Stimulated activated CD8-positive, alpha-beta memory T cell treated with anti-CD3 and anti-CD28 coated beads, Interleukin-4, amount 100 ng/mL, for 4 hours (primary cell): ENCODE results near the gene GAB2.
"Not testable (repeated sequence)": the region's sequence is repeated elsewhere in the genome, so short reads cannot be mapped to it uniquely, and the experiment has no call there.

Experiments
- DNase-seq, 2 donors: peaks; one replicate each; pipeline ENCODE4 v3.0.0-alpha.2; 2020; ENCODE audit warnings: low read depth in 2 of 2, low spot score in 1 of 2

Gene GAB2

DNA sequence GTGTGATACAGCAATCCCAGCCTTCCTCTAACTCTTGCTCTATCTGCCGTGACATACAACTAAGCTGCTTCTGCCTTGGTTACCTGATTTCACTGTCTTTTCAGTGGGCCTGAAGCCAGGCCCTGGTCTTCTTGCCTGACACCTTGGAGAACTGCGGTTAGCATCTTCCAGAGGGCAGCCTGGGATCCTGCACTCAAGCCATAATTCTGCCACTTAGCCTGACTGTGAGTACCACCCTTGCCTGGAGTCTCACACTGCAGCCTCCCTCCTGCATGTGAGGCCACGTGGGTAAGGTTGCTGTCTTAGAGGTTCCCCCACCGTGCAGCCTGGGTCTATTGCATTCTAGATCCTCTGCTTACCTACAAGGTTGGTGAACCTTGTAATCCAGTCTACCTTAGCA lies 193.1 kb downstream of the GAB2 start:
- no peak for DNase-seq

DNA sequence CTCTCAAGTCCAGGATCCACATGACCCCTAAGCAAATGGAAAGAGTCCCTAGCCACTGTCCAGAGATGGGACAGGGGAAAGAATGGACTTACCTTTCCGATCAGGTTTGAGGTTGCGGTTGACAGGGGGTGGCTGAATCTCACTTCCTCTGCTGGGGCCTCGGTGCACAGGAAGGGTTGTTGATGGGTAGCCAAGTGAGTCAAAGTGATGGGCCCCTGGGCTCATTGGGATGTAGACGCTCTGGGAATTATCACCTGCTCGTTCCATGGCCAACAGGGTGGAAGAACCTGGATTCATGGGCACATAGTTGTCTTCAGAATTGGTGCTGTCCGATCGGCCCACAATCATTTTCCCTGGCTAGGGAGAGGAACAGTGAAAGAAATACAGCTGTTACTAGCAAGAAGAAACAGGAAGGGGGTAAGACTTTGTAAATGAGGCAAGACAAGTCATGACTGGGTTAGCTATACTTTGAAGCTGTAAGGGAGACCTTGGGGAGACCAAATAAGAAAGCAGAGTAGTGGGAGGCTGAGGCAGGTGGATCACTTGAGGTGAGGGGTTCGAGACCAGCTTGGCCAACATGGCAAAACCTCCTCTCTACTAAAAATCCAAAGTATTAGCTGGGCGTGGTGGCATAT lies 194.2 kb downstream of the GAB2 start:
- no peak for DNase-seq

DNA sequence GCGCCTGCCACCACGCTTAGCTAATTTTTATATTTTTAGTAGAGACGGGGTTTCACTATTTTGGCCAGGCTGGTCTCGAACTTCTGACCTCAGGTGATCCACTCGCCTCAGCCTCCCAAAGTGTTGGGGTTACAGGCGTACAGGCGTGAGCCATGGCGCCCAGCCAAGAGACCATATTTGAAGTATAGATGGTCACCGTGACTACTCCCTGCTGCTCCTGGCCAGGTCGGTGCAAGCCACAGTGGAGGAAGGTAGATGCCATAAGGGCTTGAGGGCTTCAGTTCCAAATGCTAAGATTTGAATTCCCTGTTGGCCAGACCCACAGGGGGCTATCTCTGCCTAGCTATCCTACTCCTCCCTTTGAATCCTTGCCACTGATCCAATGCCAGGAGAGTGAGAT lies 194.9 kb downstream of the GAB2 start:
- DNase-seq = not testable (repeated sequence)

DNA sequence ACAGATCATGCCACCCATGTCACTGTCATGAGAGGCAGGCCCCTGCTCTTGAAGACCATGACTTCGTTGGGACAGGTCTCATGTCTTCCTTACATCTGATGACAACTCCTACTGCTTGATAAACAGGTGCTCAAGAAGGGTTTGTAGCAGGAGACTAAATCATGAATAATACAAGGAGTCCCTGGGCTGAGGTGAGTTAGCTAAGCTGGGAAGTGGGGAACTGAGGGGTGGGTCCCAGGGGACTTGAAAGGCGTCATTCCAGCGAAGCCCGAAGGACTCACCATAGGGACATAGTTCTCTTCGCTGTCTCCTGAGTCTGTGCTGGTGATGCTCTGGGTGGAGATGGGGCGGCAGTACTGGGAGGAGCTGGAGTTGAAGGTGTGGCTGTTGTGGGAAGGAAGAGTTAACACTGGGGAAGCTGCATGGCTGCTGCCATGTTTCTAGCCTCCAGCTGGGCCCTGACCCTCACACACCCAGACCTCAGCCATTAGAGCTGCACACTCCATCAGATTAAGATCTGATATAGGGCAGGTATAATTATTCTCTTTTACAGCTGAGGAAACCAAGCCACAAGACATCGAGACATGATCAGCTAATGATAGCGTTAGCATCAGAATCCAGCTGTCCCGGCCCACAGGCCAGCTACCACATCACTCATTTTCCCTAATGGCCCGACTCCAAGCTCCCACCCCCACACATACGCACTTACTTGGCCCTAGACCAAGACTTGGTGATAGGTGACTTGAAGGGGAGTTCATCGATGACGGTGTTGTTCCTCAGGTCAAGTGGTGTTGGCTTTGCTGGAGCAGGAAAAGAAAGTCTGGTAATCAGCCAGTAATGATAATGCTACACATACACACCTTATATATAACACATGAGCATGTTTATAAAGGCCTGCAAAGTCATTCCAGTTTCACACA lies 196.0 kb downstream of the GAB2 start:
- no peak for DNase-seq

DNA sequence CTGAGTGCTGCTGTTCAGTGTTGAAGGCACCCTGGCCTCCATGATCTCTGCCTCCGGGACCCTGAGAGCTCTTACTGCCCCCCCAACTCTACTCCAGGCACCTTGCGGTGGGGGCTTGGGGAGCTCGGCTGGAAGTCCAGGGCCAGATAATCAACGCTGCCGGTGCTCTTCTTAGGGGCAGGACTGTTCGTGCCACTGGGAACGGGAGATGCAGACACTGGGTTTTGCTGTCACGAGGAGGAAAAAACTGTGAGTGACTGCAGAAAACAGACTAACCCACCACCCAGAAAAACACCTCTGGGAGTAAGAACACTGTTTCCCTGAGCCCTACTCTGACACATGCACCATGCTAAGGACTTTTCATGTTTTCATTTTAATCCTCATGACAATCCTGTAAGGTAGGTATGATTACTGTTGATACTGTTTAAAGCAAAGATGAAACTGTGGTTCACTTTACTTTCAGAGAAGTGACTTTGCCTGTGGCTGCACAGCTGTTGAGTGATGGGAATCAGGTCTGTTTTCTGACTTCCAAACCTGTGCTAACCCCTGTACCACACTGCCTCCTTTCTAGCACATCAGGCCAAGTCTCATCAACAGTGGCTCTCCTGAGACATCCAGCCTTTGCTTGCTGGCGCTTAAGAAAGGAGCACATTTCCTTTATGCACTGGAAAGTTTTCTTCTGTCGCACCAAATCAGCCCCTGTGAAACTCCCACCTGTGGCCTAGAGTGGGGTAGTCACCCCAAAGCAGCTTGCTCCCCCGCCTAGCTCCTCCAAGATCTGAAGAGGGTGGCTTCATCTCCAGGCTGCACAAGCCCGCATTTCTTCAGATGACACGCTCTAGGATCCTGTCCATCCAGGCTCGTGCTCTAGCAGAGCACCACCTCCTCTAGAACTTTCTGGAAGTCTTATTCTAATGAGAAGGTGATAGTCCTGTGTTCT lies 197.1 kb downstream of the GAB2 start:
- DNase-seq = no peak

DNA sequence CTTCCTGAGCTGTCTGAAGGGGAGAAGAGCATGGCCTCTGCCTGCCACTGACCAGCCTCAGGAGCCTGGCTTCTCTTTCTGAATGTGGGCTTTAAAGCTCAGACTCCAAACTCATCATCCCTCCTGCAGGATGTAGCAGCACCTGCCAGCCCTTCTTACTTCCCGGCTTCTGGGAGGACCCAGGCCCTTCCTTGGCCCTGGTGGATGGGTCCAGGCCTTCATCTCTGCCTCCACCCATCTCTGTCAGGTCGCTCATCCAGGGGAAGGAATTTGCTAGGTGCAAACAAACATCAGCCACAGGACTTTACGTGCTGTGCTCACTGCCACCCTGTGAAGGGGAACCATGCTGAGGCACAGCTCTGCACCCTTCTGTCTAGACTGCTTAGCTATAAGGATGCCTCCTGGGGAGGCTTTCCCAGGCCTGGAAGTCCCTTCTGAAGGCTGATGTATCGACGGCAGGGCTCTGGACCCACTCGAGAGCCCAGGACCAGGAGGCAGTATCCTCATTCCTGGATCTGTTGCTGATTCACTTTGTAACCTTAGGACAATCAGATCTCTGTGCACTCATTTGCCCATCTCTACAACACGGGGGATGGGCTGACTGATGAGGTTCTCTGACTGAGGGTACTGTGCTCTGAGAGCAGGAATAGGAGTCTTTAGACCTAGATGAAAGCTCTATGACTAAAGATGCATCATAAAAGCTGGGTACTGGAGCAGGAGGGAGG lies 198.0 kb downstream of the GAB2 start:
- no peak for DNase-seq

DNA sequence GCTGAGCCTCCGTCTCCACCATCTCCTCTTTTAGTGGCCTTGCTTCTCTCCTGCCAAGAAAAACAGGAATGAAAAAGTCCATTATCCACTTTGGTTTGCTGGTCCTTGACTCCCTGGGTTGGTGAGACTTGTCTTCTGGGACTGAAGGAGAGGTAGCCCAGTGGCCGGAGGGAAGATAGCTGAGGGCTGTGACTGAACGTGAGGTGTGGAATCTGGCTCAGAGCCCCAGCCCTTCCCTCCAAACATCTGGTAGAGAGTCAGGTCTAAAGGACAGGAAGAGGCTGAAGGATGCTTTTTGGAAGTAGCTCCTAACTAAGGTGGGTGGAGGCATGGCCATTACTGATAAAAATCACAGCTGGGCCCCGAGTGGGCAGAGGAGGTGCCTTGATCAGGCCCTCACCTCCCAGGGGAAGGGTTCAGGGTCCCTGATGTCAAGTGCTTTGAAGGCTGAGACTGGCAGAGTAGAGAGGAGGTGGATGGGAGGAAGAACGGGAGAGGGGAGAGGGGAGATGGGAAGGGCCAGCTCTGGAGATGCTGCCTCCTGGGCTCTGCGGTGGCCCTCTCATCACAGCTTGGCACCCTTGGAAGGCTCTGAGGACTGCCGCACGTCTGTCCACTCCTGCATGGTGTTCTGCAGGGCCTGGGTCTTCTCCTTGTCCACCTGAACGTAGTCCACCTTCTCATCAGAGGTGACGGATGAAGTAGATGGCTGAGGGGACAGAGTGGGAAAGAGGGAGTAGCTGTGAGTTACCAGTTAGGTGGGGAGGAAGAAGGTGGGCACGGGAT lies 198.7 kb downstream of the GAB2 start:
- no peak for DNase-seq

DNA sequence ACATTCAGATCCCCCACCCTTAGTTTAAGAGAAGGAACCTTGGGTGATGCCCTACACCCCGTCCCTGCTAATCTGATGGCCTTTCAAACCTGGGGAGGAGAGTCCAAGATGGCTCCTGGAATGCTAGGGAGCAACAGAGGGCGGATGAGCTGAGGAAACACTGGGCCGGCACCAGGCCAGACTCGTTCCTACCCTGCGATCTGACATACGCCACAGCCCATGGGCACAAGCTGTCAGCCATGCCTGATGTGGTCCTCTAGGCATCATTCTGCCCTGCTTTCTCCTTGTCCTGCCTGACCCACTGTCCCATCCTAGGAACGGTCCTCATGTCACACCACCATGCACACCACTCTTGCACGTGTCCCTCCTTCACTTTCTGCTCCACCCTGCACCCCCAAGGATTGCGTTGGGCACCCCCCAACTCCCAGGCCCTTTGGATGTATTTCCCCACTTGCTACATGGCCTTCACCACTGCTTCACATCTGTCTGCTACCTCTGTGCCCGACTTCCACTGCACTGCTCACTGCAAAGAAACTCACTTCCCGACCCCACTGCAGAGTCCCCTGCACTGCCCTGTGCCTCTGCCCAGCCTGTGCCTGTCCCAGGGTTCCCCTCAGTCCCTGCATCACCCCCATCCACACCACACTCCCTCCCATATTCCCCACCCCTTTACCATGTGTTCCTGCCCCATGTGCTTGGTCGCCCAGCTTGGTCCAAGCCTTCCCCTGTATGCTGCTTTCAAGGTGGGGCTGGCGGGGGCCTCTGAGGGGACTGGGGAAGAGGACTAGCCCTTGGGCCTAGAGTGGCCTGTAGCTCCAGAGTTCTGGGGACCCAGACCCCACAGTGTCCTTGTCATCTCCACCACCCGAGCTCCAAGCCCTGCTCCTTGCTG lies 199.7 kb downstream of the GAB2 start:
- no peak for DNase-seq

DNA sequence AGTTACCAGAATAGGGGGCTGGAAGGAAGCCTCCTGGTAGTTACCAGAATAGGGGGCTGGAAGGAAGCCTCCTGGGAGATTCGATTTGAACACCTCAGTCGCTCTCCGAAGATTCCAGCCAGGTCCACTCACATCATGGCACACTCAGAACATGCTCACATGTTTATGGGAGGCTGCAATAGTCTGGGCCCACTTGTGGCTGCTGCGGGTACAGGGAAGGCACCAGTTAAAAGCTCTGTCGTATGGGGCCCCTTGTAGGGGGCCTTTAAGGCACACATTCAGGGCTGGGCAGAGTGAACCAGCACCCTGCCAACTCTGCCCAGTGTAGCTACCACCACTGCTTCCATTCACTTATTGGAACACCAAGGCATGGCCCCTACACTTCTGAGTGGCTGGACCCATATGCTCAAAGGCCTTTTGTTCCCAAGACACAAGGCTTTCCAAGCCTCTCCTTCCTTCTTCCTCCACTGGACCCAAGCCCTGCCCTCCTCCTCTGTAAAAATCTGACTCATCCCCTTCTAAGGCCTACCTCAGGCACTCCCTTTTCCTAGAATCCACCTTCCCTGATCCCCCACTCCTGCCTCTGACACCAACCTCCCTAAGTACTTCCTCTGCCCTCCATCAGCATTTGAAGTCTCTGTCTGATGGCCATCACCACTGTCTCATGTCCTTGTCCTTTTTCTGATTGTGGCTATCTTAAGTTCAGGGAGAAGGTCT lies 200.9 kb downstream of the GAB2 start:
- no peak for DNase-seq

DNA sequence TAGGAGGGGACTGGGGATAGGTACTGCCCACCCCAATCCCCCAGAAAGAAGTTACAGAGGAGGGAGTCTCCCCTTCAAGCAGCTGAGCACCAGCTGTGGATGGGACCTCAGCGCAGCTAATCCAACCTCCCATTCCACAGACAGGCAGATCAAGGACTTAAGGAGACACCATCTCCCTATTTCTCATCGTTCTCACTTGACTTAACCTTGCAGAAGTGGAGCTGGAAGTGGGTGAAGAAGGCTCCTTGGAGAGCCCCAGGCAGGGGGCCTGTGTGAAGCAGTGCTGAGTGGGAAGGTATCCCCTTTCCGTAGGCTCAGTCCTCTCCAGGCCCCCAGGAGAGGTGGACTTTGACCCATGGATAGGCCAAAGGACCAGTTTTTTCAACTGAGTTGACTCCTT lies 201.6 kb downstream of the GAB2 start:
- DNase-seq = no peak

DNA sequence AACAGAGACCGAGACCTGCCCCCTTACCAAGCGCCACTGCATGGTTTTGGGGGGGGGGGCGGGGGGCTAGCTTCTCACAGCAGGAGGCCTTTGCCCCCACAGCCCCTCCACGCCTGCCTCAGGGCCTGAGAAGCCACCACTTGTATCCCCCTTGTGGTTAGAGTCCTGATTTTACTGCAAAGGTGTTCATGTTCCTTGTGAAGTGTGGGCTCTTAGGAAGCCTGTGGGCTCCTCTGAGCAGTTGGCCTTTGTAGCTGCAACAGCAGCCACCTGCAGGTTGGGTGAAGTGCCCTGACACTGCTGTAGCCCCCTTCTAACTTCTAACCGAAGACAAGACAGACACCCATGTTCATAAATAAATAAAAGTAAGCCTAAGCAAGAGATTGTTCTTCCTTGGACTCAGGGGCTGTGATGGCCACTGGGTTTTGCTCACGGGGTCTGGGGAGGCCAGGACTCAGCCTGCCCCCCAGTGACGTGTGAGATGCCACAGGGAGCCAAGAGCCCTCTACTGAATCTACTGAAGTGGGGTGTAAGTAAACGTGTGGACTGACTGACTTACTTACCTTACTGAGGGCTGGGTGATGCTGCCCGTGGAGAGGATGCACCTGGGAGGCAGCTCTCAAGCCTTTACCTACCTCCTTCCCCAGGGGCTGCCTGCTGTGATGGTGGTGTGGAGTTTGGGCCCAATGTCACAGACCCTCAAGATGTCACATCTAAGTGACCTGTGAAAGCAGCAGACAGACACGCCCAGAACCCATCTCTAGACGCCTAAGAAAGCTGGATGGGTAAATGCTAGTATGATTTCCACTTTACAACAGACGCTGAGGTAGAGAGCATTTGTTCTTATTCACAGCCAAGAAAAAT lies 203.1 kb downstream of the GAB2 start:
- DNase-seq = no peak

DNA sequence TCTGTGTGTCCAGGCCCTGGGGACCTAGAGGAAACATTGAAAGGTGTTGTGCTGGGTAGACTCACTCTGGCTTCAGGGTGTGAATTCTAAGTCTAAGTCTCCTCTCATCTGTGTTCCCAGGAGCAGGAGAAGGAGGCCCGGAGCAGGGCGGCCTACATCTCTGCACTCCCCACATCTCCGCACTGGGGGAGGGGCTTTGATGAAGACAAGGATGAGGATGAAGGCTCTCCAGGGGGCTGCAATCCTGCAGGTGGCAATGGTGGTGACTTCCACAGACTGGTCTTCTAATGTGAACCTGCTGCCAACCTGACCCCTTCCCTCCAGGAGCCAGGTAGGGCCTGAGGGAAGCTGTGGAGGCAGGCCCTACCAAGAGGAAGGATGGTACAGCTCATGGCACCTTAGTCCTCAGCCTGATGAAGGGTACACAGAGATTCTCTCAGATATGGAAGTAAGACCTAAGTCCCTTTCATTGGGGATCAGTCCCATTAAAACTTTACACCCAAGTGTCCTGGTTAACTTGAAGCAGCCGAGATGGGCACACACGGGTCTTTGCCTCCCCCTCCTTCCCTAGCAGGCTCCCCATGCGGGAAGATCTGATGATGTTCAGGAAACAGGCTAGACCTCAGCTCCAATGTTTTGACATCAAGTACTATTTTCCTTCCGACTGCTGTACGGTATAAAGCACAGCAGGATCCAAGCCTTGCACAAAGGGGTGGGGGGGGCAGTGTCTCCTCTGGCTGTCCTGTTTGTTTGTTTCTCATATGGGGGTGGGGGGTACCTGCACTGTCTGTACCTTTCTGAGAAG lies 203.9 kb downstream of the GAB2 start:
- no peak for DNase-seq

DNA sequence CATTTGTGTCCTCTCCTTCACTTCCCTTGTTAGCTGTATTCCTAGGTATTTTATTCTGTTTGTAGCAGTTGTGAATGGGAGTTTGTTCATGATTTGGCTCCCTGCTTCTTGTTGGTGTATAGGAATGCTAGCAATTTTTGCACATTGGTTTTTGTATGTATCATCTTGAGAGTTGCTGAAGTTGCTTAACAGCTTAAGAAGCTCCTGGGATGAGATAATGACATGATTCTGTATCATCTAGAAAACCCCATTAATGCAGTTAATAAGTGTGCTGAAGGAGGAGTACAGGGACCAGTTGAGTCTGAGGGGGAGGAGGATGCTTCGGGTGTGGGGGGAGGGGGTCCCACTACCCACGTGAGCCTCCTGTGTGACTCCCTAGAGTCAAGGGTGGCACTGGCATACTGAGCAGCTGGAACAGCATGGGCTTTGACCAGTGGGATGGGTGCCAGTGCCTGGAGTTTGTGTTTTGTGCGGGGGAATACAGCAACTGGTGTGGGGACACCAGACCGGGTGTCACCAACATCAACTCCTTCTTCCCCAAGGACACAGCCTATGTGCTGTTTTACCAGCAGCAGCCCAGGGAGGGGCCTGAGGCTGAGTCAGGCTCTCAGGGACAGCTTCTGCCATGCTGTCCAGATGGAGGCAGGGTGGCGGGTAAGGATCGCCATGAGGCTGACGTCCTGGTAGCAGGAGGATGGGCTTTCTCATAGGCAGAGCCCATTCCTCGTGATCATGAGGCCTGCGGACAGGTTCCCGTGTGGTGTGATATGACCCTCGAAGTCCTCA lies 204.8 kb downstream of the GAB2 start:
- DNase-seq = no peak

DNA sequence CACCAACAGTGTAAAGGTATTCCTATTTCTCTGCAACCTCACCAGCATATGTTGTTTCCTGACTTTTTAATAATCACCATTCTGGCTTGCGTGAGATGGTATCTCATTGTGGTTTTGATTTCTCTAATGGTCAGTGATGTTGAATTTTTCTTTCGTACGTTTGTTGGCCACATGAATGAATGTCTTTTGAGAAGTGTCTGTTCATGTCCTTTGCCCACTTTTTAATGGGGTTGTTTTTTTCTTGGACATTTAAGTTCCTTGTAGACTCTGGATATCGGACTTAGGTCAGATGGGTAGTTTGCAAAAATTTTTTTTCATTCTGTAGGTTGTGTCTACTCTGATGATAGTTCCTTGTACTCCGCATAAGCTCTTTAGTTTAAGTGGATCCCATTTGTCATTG lies 206.1 kb downstream of the GAB2 start:
- DNase-seq = no peak

DNA sequence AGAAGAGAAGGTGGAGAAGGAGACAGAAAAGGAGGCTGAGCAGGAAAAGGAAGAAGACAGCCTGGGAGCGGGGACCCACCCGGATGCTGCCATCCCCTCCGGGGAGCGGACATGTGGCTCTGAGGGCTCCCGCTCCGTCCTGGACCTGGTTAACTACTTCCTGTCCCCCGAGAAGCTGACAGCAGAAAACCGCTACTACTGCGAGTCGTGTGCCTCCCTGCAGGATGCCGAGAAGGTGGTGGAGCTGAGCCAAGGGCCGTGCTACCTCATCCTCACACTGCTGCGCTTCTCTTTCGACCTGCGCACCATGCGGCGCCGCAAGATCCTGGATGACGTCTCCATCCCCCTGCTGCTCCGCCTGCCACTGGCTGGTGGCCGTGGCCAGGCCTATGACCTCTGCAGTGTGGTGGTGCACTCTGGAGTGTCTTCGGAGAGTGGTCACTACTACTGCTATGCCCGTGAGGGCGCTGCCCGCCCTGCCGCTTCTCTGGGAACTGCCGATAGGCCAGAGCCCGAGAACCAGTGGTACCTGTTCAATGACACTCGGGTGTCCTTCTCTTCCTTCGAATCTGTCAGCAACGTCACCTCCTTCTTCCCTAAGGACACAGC lies 207.5 kb downstream of the GAB2 start:
- no peak for DNase-seq
